Gastroesophageal sphincter (tissue), 4 donors: ENCODE measurements around the gene MSANTD1. TPM values are rescaled to one million over a fixed set of nuclear protein-coding genes. Genes with fewer than 3 reads are reported as not detected.

Experiments used
- ATAC-seq: fragments of 150-250 bp; one replicate; pipeline ENCODE4 v1.9.1; 2016; ENCODE audit warnings: mild to moderate bottlenecking, moderate library complexity
- H3K27ac ChIP-seq, 4 donors: fragments of 200-600 bp; sonication (generic) in 3 of 4; 1 replicate in 3 of 4; 2 replicates in 1 of 4; pipeline ENCODE4 v1.5.1; 2016 to 2019
- H3K27me3 ChIP-seq: fragments of 200-600 bp; sonication (generic); one replicate; pipeline ENCODE4 v1.5.1; 2019
- H3K36me3 ChIP-seq, 2 donors: fragments of 200-600 bp; sonication (generic); one replicate each; pipeline ENCODE4 v1.5.1; 2019; ENCODE audit warnings: control low read depth in 1 of 2
- H3K4me1 ChIP-seq, 3 donors: fragments of 200-600 bp; sonication (generic); 1 replicate in 2 of 3; 2 replicates in 1 of 3; pipeline ENCODE4 v1.5.1; 2016 to 2019; ENCODE audit warnings: control low read depth in 2 of 3
- H3K4me3 ChIP-seq, 2 donors: fragments of 200-600 bp; sonication (generic); one replicate each; pipeline ENCODE4 v1.5.1; 2019; ENCODE audit warnings: mild to moderate bottlenecking in 1 of 2, moderate library complexity in 1 of 2
- H3K9me3 ChIP-seq, 3 donors: fragments of 200-600 bp; sonication (generic); one replicate each; pipeline ENCODE4 v1.5.1; 2017 to 2019; ENCODE audit warnings: control low read depth in 2 of 3
- CTCF ChIP-seq, 4 experiments: fragments of 200-600 bp in 2 of 4; fragments of 450-650 bp in 2 of 4; sonication (generic) in 1 of 4; IDR thresholded peaks; one replicate each; pipeline ENCODE4 v1.5.1; 2017 to 2019; ENCODE audit warnings: antibody characterized with exemption in 4 of 4, mild to moderate bottlenecking in 2 of 4, moderate library complexity in 2 of 4
- EP300 ChIP-seq: sonication (generic); formaldehyde crosslinking; IDR thresholded peaks from one replicate; pipeline ENCODE4 v1.6.1; 2017; ENCODE audit warnings: antibody characterized with exemption, mild to moderate bottlenecking
- POLR2A ChIP-seq, 2 donors: fragments of 450-650 bp; IDR thresholded peaks; one replicate each; pipeline ENCODE4 v1.6.1; 2017; ENCODE audit warnings: antibody characterized with exemption in 2 of 2, mild to moderate bottlenecking in 2 of 2, moderate library complexity in 1 of 2
- POLR2AphosphoS5 ChIP-seq: sonication (generic); formaldehyde crosslinking; IDR thresholded peaks from one replicate; pipeline ENCODE4 v1.6.1; 2017; ENCODE audit warnings: antibody characterized with exemption
- WGBS, 2 donors: methylation state at CpG; one replicate each; pipeline ENCODE4 v1.1.5; 2018; ENCODE audit warnings: low coverage in 1 of 2; 5-methylcytosine and 5-hydroxymethylcytosine counted together
- total RNA-seq, 4 donors: library from RNA; depleted of rRNA; stranded (reverse); fragments of >200 nt; gene quantifications; one replicate each; pipeline ENCODE4 v1.1.0, GENCODE V29; 2016

Gene MSANTD1
- total RNA-seq, 4 donors from 2014 or later = 0.78 to 6.9 (median 1.5) TPM; not detected in 1

- Histone ChIP-seq H3K9me3 (no peaks in the 10 kb centered on the region), H3K36me3 (peaks cover 0 to 56% of the 10 kb centered on the region in 2 donors), H3K4me3 (no peak overlapping the region), H3K4me1 (peaks cover 2 to 30% (median 12%) of the 10 kb centered on the region in 3 donors), H3K27ac (peak overlapping the region in 3 of 4 donors; percentile 28 to 44 (median 30)), H3K27me3 (no peaks in the 10 kb centered on the region)
- peak; percentile 88 for TF ChIP-seq POLR2AphosphoS5
- no peak for TF ChIP-seq CTCF (IDR thresholded peaks at IDR 0.05)
- 40% methylated on average over 15 of the region's 17 CpGs; no CpG with 5 or more reads in 1 of the 2 donors for WGBS, 2 donors
- ATAC-seq = peak; percentile 68
Observed at GRCh38 chr4:3241898-3242524, 6.9 kb upstream of the MSANTD1 start.

- H3K27ac ChIP-seq = no peak overlapping the region
- ATAC-seq = no peak
- no peaks in the 10 kb centered on the region for H3K9me3 ChIP-seq
- H3K4me1 ChIP-seq = peaks cover 2 to 30% (median 12%) of the 10 kb centered on the region in 3 donors
- peaks cover 0 to 44% of the 10 kb centered on the region in 2 donors for H3K36me3 ChIP-seq
- no peaks in the 10 kb centered on the region for H3K27me3 ChIP-seq
- H3K4me3 ChIP-seq = no peak overlapping the region
- TF ChIP-seq EP300 = no peak
- no peak for TF ChIP-seq POLR2A (IDR thresholded peaks at IDR 0.05)
- no peak for TF ChIP-seq POLR2AphosphoS5
- no peak for TF ChIP-seq CTCF (IDR thresholded peaks at IDR 0.05)
- WGBS, 2 donors = 95% methylated on average over 6 of the region's 23 CpGs; no CpG with 5 or more reads in 1 of the 2 donors
Observed at GRCh38 chr4:3243136-3243780, 5.7 kb upstream of the MSANTD1 start.

GRCh38 chr4:3244002-3244401 is 5.0 kb upstream of the MSANTD1 start:
- no peak overlapping the region for H3K4me3 ChIP-seq
- TF ChIP-seq POLR2AphosphoS5 (no peak), EP300 (no peak), POLR2A (IDR thresholded peaks at IDR 0.05) (no peak), CTCF (IDR thresholded peaks at IDR 0.05) (no peak)
- H3K36me3 ChIP-seq = peaks cover 0 to 36% of the 10 kb centered on the region in 2 donors
- no peaks in the 10 kb centered on the region for H3K27me3 ChIP-seq
- no peak overlapping the region for H3K27ac ChIP-seq
- ATAC-seq = no peak
- H3K9me3 ChIP-seq = no peaks in the 10 kb centered on the region
- WGBS, 2 donors = no CpG with 5 or more reads among the region's 1 CpG
- H3K4me1 ChIP-seq = peaks cover 2 to 30% (median 12%) of the 10 kb centered on the region in 3 donors

- Histone ChIP-seq H3K27ac (no peak overlapping the region), H3K36me3 (peaks cover 0 to 29% of the 10 kb centered on the region in 2 donors), H3K4me3 (no peak overlapping the region), H3K9me3 (no peaks in the 10 kb centered on the region), H3K27me3 (no peaks in the 10 kb centered on the region), H3K4me1 (peaks cover 2 to 30% (median 12%) of the 10 kb centered on the region in 3 donors)
- no peak for ATAC-seq
- TF ChIP-seq POLR2A (IDR thresholded peaks at IDR 0.05) (no peak), POLR2AphosphoS5 (no peak), CTCF (IDR thresholded peaks at IDR 0.05) (no peak), EP300 (no peak)
- no CpG with 5 or more reads among the region's 9 CpGs for WGBS, 2 donors
Observed at GRCh38 chr4:3244747-3245146, 4.2 kb upstream of the MSANTD1 start.

GRCh38 chr4:3245676-3246075 is 3.3 kb upstream of the MSANTD1 start:
- no peak for ATAC-seq
- no peaks in the 10 kb centered on the region for H3K27me3 ChIP-seq
- WGBS, 2 donors = no CpG with 5 or more reads among the region's 6 CpGs
- H3K4me1 ChIP-seq = peaks cover 2 to 24% (median 12%) of the 10 kb centered on the region in 3 donors
- peaks cover 0 to 19% of the 10 kb centered on the region in 2 donors for H3K36me3 ChIP-seq
- no peaks in the 10 kb centered on the region for H3K9me3 ChIP-seq
- TF ChIP-seq POLR2AphosphoS5 (no peak), CTCF (IDR thresholded peaks at IDR 0.05) (no peak), POLR2A (IDR thresholded peaks at IDR 0.05) (no peak), EP300 (no peak)
- no peak overlapping the region for H3K4me3 ChIP-seq
- H3K27ac ChIP-seq = no peak overlapping the region
